ENCODE results near the gene PEX12.
"Not testable (repeated sequence)": the region's sequence is repeated elsewhere in the genome, so short reads cannot be mapped to it uniquely, and the experiment has no call there.

PEX12 gene

GRCh38 chr17:35534576-35535093, 43.7 kb downstream of the PEX12 start:
- DNase-seq = no peak

GRCh38 chr17:35531160-35531559, 47.2 kb downstream of the PEX12 start:
- no peak for DNase-seq

- DNase-seq = no peak
Observed at GRCh38 chr17:35529866-35530265, 48.5 kb downstream of the PEX12 start.

- DNase-seq = not testable (repeated sequence)
Observed at GRCh38 chr17:35529326-35529725, 49.0 kb downstream of the PEX12 start.
